ENCODE results near the gene CNGA3. TPM values are rescaled to one million over a fixed set of nuclear protein-coding genes. Genes with fewer than 3 reads are reported as not detected.

CNGA3 gene
- total and polyA plus RNA-seq, 8 donors: 0.12 to 6.4 (median 0.14) TPM; not detected in 3

DNA sequence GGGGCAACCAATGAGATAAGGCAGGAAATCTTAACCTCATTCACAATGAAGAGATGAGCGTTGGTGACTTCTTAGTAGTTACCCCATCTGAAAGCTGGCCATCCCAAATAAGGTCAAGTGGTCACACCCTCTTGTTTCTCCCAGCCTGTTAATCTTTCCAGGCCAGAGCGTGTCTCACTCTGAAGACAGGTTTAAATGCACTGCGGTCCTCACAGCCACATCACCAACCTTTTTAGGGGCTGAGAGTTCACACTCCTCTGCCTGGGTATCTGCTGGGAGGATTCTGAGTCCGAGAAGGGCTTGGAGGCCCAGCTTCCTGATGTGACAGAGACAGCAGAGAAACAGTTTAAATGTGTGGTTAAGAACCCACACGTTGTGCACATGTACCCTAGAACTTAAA, 13.3 kb upstream of the CNGA3 start:
- intact Hi-C loops (cut with DNase I; ENCODE audit: low total_unique reads): no loop called here
- Histone ChIP-seq H3K9me3 (peaks cover 0 to 3% (median 1%) of the 10 kb centered on the region in 4 donors), H3K4me1 (peaks cover 0 to 11% (median 2%) of the 10 kb centered on the region in 4 donors), H3K36me3 (no peaks in the 10 kb centered on the region), H3K27ac (no peak overlapping the region), H3K27me3 (peaks cover 0 to 3% (median 0%) of the 10 kb centered on the region in 3 donors), H3K4me3 (no peak overlapping the region)
- 81 to 93% (median 87%) methylated on average over 5 of the region's 5 CpGs for WGBS, 5 donors
- TF ChIP-seq POLR2A (IDR thresholded peaks at IDR 0.05) (no peak), EP300 (IDR thresholded peaks at IDR 0.05) (no peak), POLR2AphosphoS5 (IDR thresholded peaks at IDR 0.05) (no peak), CTCF (IDR thresholded peaks at IDR 0.05) (no peak)
- no peak for DNase-seq

DNA sequence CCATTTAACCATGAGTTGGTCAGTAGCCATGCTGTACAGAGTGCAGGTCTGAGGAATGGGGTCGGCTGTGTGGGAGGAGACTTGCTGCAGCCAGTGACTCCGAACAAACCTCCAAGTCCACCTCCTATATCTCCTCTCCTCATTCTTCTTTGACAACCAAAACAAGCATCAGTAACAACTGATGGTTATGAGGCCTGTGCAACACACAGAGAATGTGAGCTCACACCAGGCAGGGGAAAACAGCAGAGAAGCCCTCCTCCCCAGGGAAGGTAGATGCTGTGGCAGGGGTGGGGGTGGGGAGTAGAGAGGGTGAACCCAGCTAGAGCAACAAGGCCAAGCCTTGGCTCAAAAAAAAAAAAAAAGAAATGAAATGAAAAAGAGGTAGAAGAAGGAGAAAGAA, 12.3 kb upstream of the CNGA3 start:
- TF ChIP-seq CTCF (IDR thresholded peaks at IDR 0.05): no peak
- TF ChIP-seq POLR2A (IDR thresholded peaks at IDR 0.05): no peak
- TF ChIP-seq EP300 (IDR thresholded peaks at IDR 0.05): no peak
- no peak for TF ChIP-seq POLR2AphosphoS5 (IDR thresholded peaks at IDR 0.05)
- intact Hi-C loops (cut with DNase I; ENCODE audit: low total_unique reads): no loop called here
- DNase-seq: no peak
- Histone ChIP-seq H3K4me1 (peaks cover 0 to 11% (median 2%) of the 10 kb centered on the region in 4 donors), H3K9me3 (no peaks in the 10 kb centered on the region), H3K27ac (no peak overlapping the region), H3K36me3 (no peaks in the 10 kb centered on the region), H3K27me3 (peaks cover 0 to 3% (median 0%) of the 10 kb centered on the region in 3 donors), H3K4me3 (no peak overlapping the region)
- 64 to 75% (median 70%) methylated on average over 2 of the region's 2 CpGs for WGBS, 5 donors

DNA sequence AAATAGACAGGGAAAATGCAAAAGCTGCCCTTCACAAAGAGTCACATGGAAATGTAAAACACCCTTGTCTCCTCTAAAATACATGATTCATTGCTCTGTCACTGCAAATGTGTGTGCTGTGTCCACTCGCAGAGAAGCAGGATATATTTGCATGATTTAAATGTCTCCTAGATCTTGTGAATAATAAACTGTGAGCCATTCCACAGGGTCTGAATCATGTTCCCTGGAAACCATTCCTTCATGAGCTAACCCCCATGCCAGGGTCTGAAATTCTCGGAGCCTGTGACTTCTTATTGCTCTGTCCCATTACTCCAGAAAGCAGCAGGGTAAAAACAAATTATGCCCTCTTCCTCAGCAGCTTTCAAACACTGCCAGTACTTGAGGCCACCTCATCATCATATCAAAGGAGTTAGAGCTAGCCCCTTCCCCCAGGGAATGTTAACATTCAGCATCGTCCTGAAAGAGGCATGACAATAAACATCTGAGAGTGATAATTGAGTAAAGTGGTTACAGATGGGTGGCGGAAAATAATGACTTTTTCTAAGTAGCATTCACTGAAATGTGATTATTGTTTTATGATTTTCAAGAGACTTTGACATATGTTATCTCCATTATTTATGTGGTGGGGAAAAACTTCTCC, 11.7 kb upstream of the CNGA3 start:
- intact Hi-C loops (cut with DNase I; ENCODE audit: low total_unique reads): no loop called here
- TF ChIP-seq POLR2AphosphoS5 (IDR thresholded peaks at IDR 0.05) (peak in 1 of 3 donors; percentile 39), EP300 (IDR thresholded peaks at IDR 0.05) (no peak), CTCF (IDR thresholded peaks at IDR 0.05) (no peak)
- H3K27ac ChIP-seq: no peak overlapping the region
- no peak overlapping the region for H3K4me3 ChIP-seq
- H3K36me3 ChIP-seq: no peaks in the 10 kb centered on the region
- DNase-seq: no peak
- peaks cover 0 to 3% (median 0%) of the 10 kb centered on the region in 3 donors for H3K27me3 ChIP-seq
- peaks cover 0 to 11% (median 2%) of the 10 kb centered on the region in 4 donors for H3K4me1 ChIP-seq
- WGBS, 5 donors: 28 to 41% (median 38%) methylated on average over 4 of the region's 4 CpGs
- no peaks in the 10 kb centered on the region for H3K9me3 ChIP-seq

DNA sequence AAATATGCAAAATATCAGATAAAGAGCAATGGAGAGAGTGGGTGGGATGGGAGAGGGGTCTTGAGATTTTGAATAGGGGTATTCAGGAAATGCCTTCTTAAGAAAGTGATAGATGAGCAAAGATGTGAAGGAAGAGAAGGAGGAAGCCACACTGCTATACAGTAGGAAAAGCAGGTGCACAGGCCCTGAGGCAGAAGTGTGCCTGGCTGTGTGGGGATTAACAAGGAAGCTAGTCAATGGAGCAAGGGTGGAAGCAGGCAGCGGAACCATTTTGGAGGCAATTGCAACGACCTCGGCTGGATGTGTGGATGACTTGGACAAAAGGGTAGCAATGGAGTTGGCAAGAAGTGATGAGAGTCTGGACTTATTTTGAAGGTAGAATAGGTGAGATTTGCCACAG, 11.0 kb upstream of the CNGA3 start:
- no peaks in the 10 kb centered on the region for H3K36me3 ChIP-seq
- peaks cover 0 to 11% (median 2%) of the 10 kb centered on the region in 4 donors for H3K4me1 ChIP-seq
- no peaks in the 10 kb centered on the region for H3K9me3 ChIP-seq
- H3K27ac ChIP-seq: no peak overlapping the region
- WGBS, 5 donors: 84 to 89% (median 88%) methylated on average over 3 of the region's 3 CpGs
- intact Hi-C loops (cut with DNase I; ENCODE audit: low total_unique reads): no loop called here
- TF ChIP-seq POLR2AphosphoS5 (IDR thresholded peaks at IDR 0.05) (no peak), EP300 (IDR thresholded peaks at IDR 0.05) (no peak), CTCF (IDR thresholded peaks at IDR 0.05) (no peak), POLR2A (IDR thresholded peaks at IDR 0.05) (no peak)
- H3K27me3 ChIP-seq: peaks cover 0 to 3% (median 0%) of the 10 kb centered on the region in 3 donors
- no peak for DNase-seq
- no peak overlapping the region for H3K4me3 ChIP-seq
